IMR-90 (cell line): ENCODE data around the gene DCUN1D3. TPM values are rescaled to one million over a fixed set of nuclear protein-coding genes. Genes with fewer than 3 reads are reported as not detected.

ENCODE experiments used
- ATAC-seq: fragments of 200-7000 bp; cut with Tn5 transposase; 2 replicates; pipeline ENCODE4 v1.9.1; 2020; ENCODE audit warnings: low read depth, mild to moderate bottlenecking, moderate library complexity
- BruUV-seq: library from RNA; stranded (reverse); fragments of 400-500 nt; replicated peaks from 2 replicates; lab custom pipeline; 2021; lab: Mats Ljungman, UMichigan
- CTCF ChIA-PET: fragments of 300-600 bp; formaldehyde crosslinking; extraction: SDS; loops from one replicate; lab custom pipeline; 2021; ENCODE audit warnings: antibody characterized with exemption; lab: Yijun Ruan, JAX
- POLR2A ChIA-PET: fragments of 300-600 bp; sonication (Branson Sonifier 250); formaldehyde crosslinking; loops from one replicate; lab custom pipeline; 2022; ENCODE audit warnings: antibody characterized with exemption; ENCODE audit not compliant: unreplicated experiment; lab: Charles Lee
- DNase-seq: peaks from one replicate; pipeline ENCODE4 v3.0.0; 2013
- H2AFZ ChIP-seq: replicated peaks from 2 replicates; pipeline ENCODE3; 2013; ENCODE audit warnings: low read length, mild to moderate bottlenecking; ENCODE audit not compliant: poor library complexity
- H2AK5ac ChIP-seq: 2 replicates; pipeline ENCODE4 v1.6.1; 2013; ENCODE audit warnings: low read depth, low read length, inconsistent platforms
- H2AK9ac ChIP-seq: replicated peaks from 2 replicates; pipeline ENCODE3; 2013; ENCODE audit warnings: mild to moderate bottlenecking, low read depth, low read length, moderate library complexity; ENCODE audit not compliant: poor library complexity
- H2BK120ac ChIP-seq: 2 replicates; pipeline ENCODE4 v1.6.1; 2013; ENCODE audit warnings: low read depth, low read length, inconsistent platforms
- H2BK15ac ChIP-seq: 3 replicates; pipeline ENCODE4 v1.6.1; 2013; ENCODE audit warnings: low read depth, low read length, inconsistent platforms
- H2BK20ac ChIP-seq: 2 replicates; pipeline ENCODE4 v1.6.1; 2013; ENCODE audit warnings: low read depth, mild to moderate bottlenecking, inconsistent platforms, low read length, moderate library complexity
- H2BK5ac ChIP-seq: 2 replicates; pipeline ENCODE4 v1.6.1; 2013; ENCODE audit warnings: mild to moderate bottlenecking, low read depth, low read length, inconsistent platforms; ENCODE audit not compliant: poor library complexity, severe bottlenecking
- H3K14ac ChIP-seq: replicated peaks from 2 replicates; pipeline ENCODE4 v1.6.1; 2013; ENCODE audit warnings: low read depth, low read length, inconsistent platforms
- H3K18ac ChIP-seq: 2 replicates; pipeline ENCODE4 v1.6.1; 2013; ENCODE audit warnings: low read depth, low read length, control low read depth
- H3K23ac ChIP-seq: 2 replicates; pipeline ENCODE4 v1.6.1; 2013; ENCODE audit warnings: low read depth, low read length, inconsistent platforms
- H3K27ac ChIP-seq: 2 replicates; pipeline ENCODE4 v1.5.1; 2013; ENCODE audit warnings: mild to moderate bottlenecking, control low read depth, low read length; ENCODE audit not compliant: insufficient read depth
- H3K27me3 ChIP-seq: 2 replicates; pipeline ENCODE4 v1.6.1; 2013; ENCODE audit warnings: low read length; ENCODE audit not compliant: control insufficient read depth, insufficient read depth
- H3K36me3 ChIP-seq: 2 replicates; pipeline ENCODE4 v1.6.1; 2013; ENCODE audit warnings: low read length, mixed read lengths; ENCODE audit not compliant: control insufficient read depth, insufficient read depth
- H3K4ac ChIP-seq: 2 replicates; pipeline ENCODE4 v1.6.1; 2013; ENCODE audit warnings: low read depth, low read length, inconsistent platforms
- H3K4me1 ChIP-seq: 2 replicates; pipeline ENCODE4 v1.6.1; 2013; ENCODE audit warnings: low read length, mixed read lengths; ENCODE audit not compliant: control insufficient read depth, insufficient read depth
- H3K4me2 ChIP-seq: 2 replicates; pipeline ENCODE4 v1.6.1; 2013; ENCODE audit warnings: low read depth, mild to moderate bottlenecking, control low read depth, low read length, moderate library complexity
- H3K4me3 ChIP-seq: 2 replicates; pipeline ENCODE4 v1.5.1; 2013; ENCODE audit warnings: low read depth, mild to moderate bottlenecking, control low read depth, low read length, moderate library complexity; ENCODE audit not compliant: insufficient read depth
- H3K56ac ChIP-seq: 2 replicates; pipeline ENCODE4 v1.6.1; 2013; ENCODE audit warnings: low read length, inconsistent platforms; ENCODE audit not compliant: insufficient read depth; ENCODE audit errors: extremely low read depth
- H3K79me1 ChIP-seq, 2 experiments: 2 replicates each; pipeline ENCODE4 v1.6.1; 2013; ENCODE audit warnings: low read length in 2 of 2, inconsistent platforms in 1 of 2, low read depth in 1 of 2
- H3K9ac ChIP-seq: 2 replicates; pipeline ENCODE4 v1.6.1; 2013; ENCODE audit warnings: low read depth, low read length, control low read depth
- H3K9me1 ChIP-seq: 2 replicates; pipeline ENCODE4 v1.6.1; 2013; ENCODE audit warnings: low read length, inconsistent platforms; ENCODE audit not compliant: insufficient read depth
- H3K9me3 ChIP-seq: 2 replicates; pipeline ENCODE4 v1.6.1; 2013; ENCODE audit warnings: low read length; ENCODE audit not compliant: control insufficient read depth, insufficient read depth
- H4K20me1 ChIP-seq: 2 replicates; pipeline ENCODE4 v1.6.1; 2013; ENCODE audit warnings: low read length, inconsistent platforms; ENCODE audit not compliant: insufficient read depth
- H4K5ac ChIP-seq: 2 replicates; pipeline ENCODE4 v1.6.1; 2013; ENCODE audit warnings: mild to moderate bottlenecking, low read depth, low read length, control low read depth
- H4K8ac ChIP-seq, 2 experiments: 2 replicates each; pipeline ENCODE4 v1.6.1; 2013; ENCODE audit warnings: low read depth in 2 of 2, low read length in 2 of 2, control low read depth in 1 of 2, inconsistent platforms in 1 of 2
- H4K91ac ChIP-seq: 2 replicates; pipeline ENCODE4 v1.6.1; 2013; ENCODE audit warnings: low read depth, low read length, inconsistent platforms; ENCODE audit not compliant: insufficient read depth
- BHLHE40 ChIP-seq: fragments of 150-350 bp; IDR thresholded peaks from 2 replicates; pipeline ENCODE4 v1.6.1; 2016; ENCODE audit warnings: mild to moderate bottlenecking, low read depth, low read length
- CEBPB ChIP-seq: IDR thresholded peaks from 2 replicates; pipeline ENCODE4 v1.6.1; 2012; ENCODE audit warnings: low read depth, low read length, improper control_type of control experiment
- FOS ChIP-seq: fragments of 150-350 bp; IDR thresholded peaks from 2 replicates; pipeline ENCODE4 v1.6.1; 2016; ENCODE audit warnings: low read depth, low read length
- MAFK ChIP-seq: IDR thresholded peaks from 2 replicates; pipeline ENCODE4 v1.6.1; 2012; ENCODE audit warnings: low read depth, low read length, improper control_type of control experiment
- MAZ ChIP-seq: IDR thresholded peaks from 2 replicates; pipeline ENCODE4 v1.6.1; 2012; ENCODE audit warnings: low read depth, mild to moderate bottlenecking, low read length, improper control_type of control experiment, moderate library complexity, borderline replicate concordance
- MXI1 ChIP-seq: IDR thresholded peaks from 2 replicates; pipeline ENCODE4 v1.6.1; 2012; ENCODE audit warnings: low read depth, mild to moderate bottlenecking, low read length, moderate library complexity, borderline replicate concordance
- NFE2L2 ChIP-seq: fragments of 150-350 bp; IDR thresholded peaks from 2 replicates; pipeline ENCODE4 v1.6.1; 2016; ENCODE audit warnings: low read depth, mild to moderate bottlenecking, low read length
- RAD21 ChIP-seq: IDR thresholded peaks from 2 replicates; pipeline ENCODE4 v1.6.1; 2012; ENCODE audit warnings: low read length, improper control_type of control experiment
- WGBS, 2 experiments: methylation state at CpG; one replicate each; pipeline versions ENCODE4 v1.1.5 to v1.1.7; 2013; ENCODE audit warnings: missing lambda C conversion rate in 2 of 2; ENCODE audit not compliant: insufficient read length in 1 of 2; ENCODE audit errors: extremely low coverage in 2 of 2; 5-methylcytosine and 5-hydroxymethylcytosine counted together
- dilution Hi-C: fragments of 300-500 bp; cut with HindIII; formaldehyde crosslinking; loops from one replicate; pipeline ENCODE4 v1.14.3; 2018; ENCODE audit warnings: low sequenced_read_pairs; ENCODE audit not compliant: unreplicated experiment
- in situ Hi-C: fragments of 300-500 bp; cut with MboI; formaldehyde crosslinking; loops from 3 replicates; pipeline ENCODE4 v1.14.3; 2019; ENCODE audit warnings: low sequenced_read_pairs, inconsistent platforms, mixed read lengths
- intact Hi-C: fragments of 100-400 bp; cut with micrococcal nuclease; formaldehyde crosslinking; loops from 2 replicates; pipeline ENCODE4 v1.10.0; 2022
- polyA plus RNA-seq, 3 experiments: library from polyadenylated mRNA; depleted of rRNA; stranded (reverse); fragments of >200 nt; gene quantifications; 2 replicates each; pipeline ENCODE4 v1.2.3, GENCODE V29; 2012; ENCODE audit warnings: low replicate concordance in 1 of 3
- total RNA-seq: library from RNA; depleted of rRNA; stranded (reverse); fragments of >200 nt; gene quantifications from 2 replicates; pipeline ENCODE4 v1.2.3, GENCODE V29; 2012
- TF ChIP-seq, protein P1 (sequence below): conservative IDR thresholded peaks from 2 replicates; pipeline ENCODE4 v1.5.1; 2012; ENCODE audit warnings: mild to moderate bottlenecking, low read depth, low read length, improper control_type of control experiment
- TF ChIP-seq, protein P2 (sequence below): fragments of 150-350 bp; IDR thresholded peaks from 2 replicates; pipeline ENCODE4 v1.6.1; 2017; ENCODE audit warnings: mild to moderate bottlenecking, antibody characterized with exemption, low read length, low read depth
- TF ChIP-seq, protein P3 (sequence below): fragments of 150-350 bp; IDR thresholded peaks from 2 replicates; pipeline ENCODE4 v1.6.1; 2016; ENCODE audit warnings: low read depth, mild to moderate bottlenecking, low read length, moderate library complexity, borderline replicate concordance

Gene DCUN1D3
- total and polyA plus RNA-seq, 2 of the 4 experiments (the other 2 are of a cell fraction): 8.1 to 42.3 TPM

DNA sequence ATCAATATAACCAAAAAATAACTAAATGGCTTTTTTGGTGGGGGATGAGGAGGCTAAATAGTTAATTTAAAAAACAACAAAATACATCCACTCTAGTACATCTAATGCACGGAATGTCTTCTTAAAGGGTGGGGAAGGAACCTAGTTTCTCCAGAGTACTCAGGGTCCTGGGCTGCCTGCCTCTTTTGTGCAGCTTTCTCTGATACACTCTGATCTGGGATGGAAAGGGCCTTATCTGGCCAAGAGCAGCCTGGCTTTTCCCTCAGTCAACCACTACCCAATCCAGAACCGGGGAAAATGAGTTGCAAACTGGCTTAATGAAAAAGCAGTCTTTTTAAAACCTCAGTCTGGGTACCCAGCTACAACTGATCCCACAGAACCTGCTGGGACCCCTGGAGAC lies 42.9 kb downstream of the DCUN1D3 start:
- H3K9ac ChIP-seq: no peak overlapping the region
- H3K9me1 ChIP-seq: peaks cover 14% of the 10 kb centered on the region
- H2AFZ ChIP-seq: no peak overlapping the region
- dilution Hi-C loops: no loop called here
- H2AK9ac ChIP-seq: no peak overlapping the region
- peaks cover 38% of the 10 kb centered on the region for H3K36me3 ChIP-seq
- no peak overlapping the region for H4K91ac ChIP-seq
- no peak overlapping the region for H4K8ac ChIP-seq
- no peak overlapping the region for H3K27ac ChIP-seq
- H3K4me2 ChIP-seq: no peak overlapping the region
- in situ Hi-C loops: no loop called here
- intact Hi-C loops: no loop called here
- no peaks in the 10 kb centered on the region for H3K9me3 ChIP-seq
- H3K4me3 ChIP-seq: no peak overlapping the region
- H3K23ac ChIP-seq: no peak overlapping the region
- H4K5ac ChIP-seq: no peak overlapping the region
- no CpG with 5 or more reads among the region's 2 CpGs for WGBS, 2 experiments
- ATAC-seq (no peak), DNase-seq (no peak)
- H3K4ac ChIP-seq: no peak overlapping the region
- peaks cover 28 to 73% of the 10 kb centered on the region in 2 experiments for H3K79me1 ChIP-seq
- no peak overlapping the region for H3K18ac ChIP-seq
- H3K4me1 ChIP-seq: peaks cover 10% of the 10 kb centered on the region
- no peaks in the 10 kb centered on the region for H4K20me1 ChIP-seq
- ChIA-PET POLR2A (no interaction called here), CTCF (no interaction called here)
- no peak overlapping the region for H2AK5ac ChIP-seq
- H2BK5ac ChIP-seq: no peak overlapping the region
- no peaks in the 10 kb centered on the region for H3K27me3 ChIP-seq
- H3K56ac ChIP-seq: no peak overlapping the region
- no peak overlapping the region for H2BK120ac ChIP-seq
- BruUV-seq: no TSS peak
- no peak overlapping the region for H3K14ac ChIP-seq
- no peak overlapping the region for H2BK20ac ChIP-seq
- no peak overlapping the region for H2BK15ac ChIP-seq
- no peak for TF ChIP-seq CEBPB
- TF ChIP-seq, protein P1, sequence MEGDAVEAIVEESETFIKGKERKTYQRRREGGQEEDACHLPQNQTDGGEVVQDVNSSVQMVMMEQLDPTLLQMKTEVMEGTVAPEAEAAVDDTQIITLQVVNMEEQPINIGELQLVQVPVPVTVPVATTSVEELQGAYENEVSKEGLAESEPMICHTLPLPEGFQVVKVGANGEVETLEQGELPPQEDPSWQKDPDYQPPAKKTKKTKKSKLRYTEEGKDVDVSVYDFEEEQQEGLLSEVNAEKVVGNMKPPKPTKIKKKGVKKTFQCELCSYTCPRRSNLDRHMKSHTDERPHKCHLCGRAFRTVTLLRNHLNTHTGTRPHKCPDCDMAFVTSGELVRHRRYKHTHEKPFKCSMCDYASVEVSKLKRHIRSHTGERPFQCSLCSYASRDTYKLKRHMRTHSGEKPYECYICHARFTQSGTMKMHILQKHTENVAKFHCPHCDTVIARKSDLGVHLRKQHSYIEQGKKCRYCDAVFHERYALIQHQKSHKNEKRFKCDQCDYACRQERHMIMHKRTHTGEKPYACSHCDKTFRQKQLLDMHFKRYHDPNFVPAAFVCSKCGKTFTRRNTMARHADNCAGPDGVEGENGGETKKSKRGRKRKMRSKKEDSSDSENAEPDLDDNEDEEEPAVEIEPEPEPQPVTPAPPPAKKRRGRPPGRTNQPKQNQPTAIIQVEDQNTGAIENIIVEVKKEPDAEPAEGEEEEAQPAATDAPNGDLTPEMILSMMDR: no peak
- no peak for TF ChIP-seq BHLHE40
- TF ChIP-seq MAZ: no peak
- TF ChIP-seq FOS: no peak
- no peak for TF ChIP-seq MAFK
- no peak for TF ChIP-seq NFE2L2
- TF ChIP-seq, protein P2, sequence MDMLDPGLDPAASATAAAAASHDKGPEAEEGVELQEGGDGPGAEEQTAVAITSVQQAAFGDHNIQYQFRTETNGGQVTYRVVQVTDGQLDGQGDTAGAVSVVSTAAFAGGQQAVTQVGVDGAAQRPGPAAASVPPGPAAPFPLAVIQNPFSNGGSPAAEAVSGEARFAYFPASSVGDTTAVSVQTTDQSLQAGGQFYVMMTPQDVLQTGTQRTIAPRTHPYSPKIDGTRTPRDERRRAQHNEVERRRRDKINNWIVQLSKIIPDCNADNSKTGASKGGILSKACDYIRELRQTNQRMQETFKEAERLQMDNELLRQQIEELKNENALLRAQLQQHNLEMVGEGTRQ: no peak
- TF ChIP-seq, protein P3, sequence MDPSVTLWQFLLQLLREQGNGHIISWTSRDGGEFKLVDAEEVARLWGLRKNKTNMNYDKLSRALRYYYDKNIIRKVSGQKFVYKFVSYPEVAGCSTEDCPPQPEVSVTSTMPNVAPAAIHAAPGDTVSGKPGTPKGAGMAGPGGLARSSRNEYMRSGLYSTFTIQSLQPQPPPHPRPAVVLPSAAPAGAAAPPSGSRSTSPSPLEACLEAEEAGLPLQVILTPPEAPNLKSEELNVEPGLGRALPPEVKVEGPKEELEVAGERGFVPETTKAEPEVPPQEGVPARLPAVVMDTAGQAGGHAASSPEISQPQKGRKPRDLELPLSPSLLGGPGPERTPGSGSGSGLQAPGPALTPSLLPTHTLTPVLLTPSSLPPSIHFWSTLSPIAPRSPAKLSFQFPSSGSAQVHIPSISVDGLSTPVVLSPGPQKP: no peak
- no peak for TF ChIP-seq RAD21
- TF ChIP-seq MXI1: no peak
